ENCODE data around the gene TP73. TPM values are rescaled to one million over a fixed set of nuclear protein-coding genes. Genes with fewer than 3 reads are reported as not detected.

The TP73 gene
- total RNA-seq, 2 experiments from 2014 or later = not detected

- TF ChIP-seq CTCF (IDR thresholded peaks at IDR 0.05) = no peak
- DNase-seq (no peak), ATAC-seq (ENCODE audit: poor library complexity) (no peak)
- no peaks in the 10 kb centered on the region for H3K36me3 ChIP-seq (ENCODE audit: insufficient read depth, low read length)
- no peaks in the 10 kb centered on the region for H3K4me1 ChIP-seq (ENCODE audit: insufficient read depth, low read length)
- ChIA-PET CTCF (no interaction called here), POLR2A (no interaction called here)
- no peak overlapping the region for H3K27ac ChIP-seq (ENCODE audit: low read depth in 1 of 2, low read length in 2 of 2)
- peaks cover 10 to 25% of the 10 kb centered on the region in 2 experiments for H3K27me3 ChIP-seq (ENCODE audit: control insufficient read depth in 1 of 2, insufficient read depth in 2 of 2, low read length in 2 of 2)
- Mint-ChIP-seq H3K27me3 (peaks cover 16% of the 10 kb centered on the region), H3K27ac (no peak overlapping the region), H3K4me1 (ENCODE audit: low read depth) (no peaks in the 10 kb centered on the region), H3K9me3 (no peaks in the 10 kb centered on the region), H3K36me3 (ENCODE audit: low read depth) (no peaks in the 10 kb centered on the region), H3K4me3 (no peak overlapping the region)
- H3K4me3 ChIP-seq (ENCODE audit: low read length) = no peak overlapping the region
- intact Hi-C loops (cut with DNase I, micrococcal nuclease) = no loop called here
- H3K9me3 ChIP-seq (ENCODE audit: control insufficient read depth in 1 of 2, insufficient read depth in 1 of 2, low read length in 2 of 2) = no peaks in the 10 kb centered on the region
These were observed 59.1 kb downstream of the TP73 start for GRCh38 chr1:3711381-3711779.

GRCh38 chr1:3711780-3712451 is 59.6 kb downstream of the TP73 start:
- Histone ChIP-seq H3K27ac (ENCODE audit: low read depth in 1 of 2, low read length in 2 of 2) (no peak overlapping the region), H3K27me3 (ENCODE audit: control insufficient read depth in 1 of 2, insufficient read depth in 2 of 2, low read length in 2 of 2) (peaks cover 10 to 25% of the 10 kb centered on the region in 2 experiments), H3K4me3 (ENCODE audit: low read length) (no peak overlapping the region), H3K36me3 (ENCODE audit: insufficient read depth, low read length) (no peaks in the 10 kb centered on the region), H3K9me3 (ENCODE audit: control insufficient read depth in 1 of 2, insufficient read depth in 1 of 2, low read length in 2 of 2) (no peaks in the 10 kb centered on the region), H3K4me1 (ENCODE audit: insufficient read depth, low read length) (no peaks in the 10 kb centered on the region)
- H3K36me3 Mint-ChIP-seq (ENCODE audit: low read depth) = no peaks in the 10 kb centered on the region
- no peak for TF ChIP-seq CTCF (IDR thresholded peaks at IDR 0.05)
- H3K4me3 Mint-ChIP-seq = no peak overlapping the region
- no peaks in the 10 kb centered on the region for H3K4me1 Mint-ChIP-seq (ENCODE audit: low read depth)
- CTCF ChIA-PET = no interaction called here
- intact Hi-C loops (cut with DNase I, micrococcal nuclease) = no loop called here
- POLR2A ChIA-PET = no interaction called here
- peaks cover 16% of the 10 kb centered on the region for H3K27me3 Mint-ChIP-seq
- no peak overlapping the region for H3K27ac Mint-ChIP-seq
- ATAC-seq (ENCODE audit: poor library complexity) (no peak), DNase-seq (no peak)
- H3K9me3 Mint-ChIP-seq = no peaks in the 10 kb centered on the region

GRCh38 chr1:3712573-3713535 is 60.5 kb downstream of the TP73 start:
- POLR2A ChIA-PET = no interaction called here
- TF ChIP-seq CTCF (IDR thresholded peaks at IDR 0.05) = no peak
- Mint-ChIP-seq H3K36me3 (ENCODE audit: low read depth) (no peaks in the 10 kb centered on the region), H3K27ac (no peak overlapping the region), H3K27me3 (peaks cover 10% of the 10 kb centered on the region), H3K4me1 (ENCODE audit: low read depth) (no peaks in the 10 kb centered on the region), H3K4me3 (no peak overlapping the region), H3K9me3 (no peaks in the 10 kb centered on the region)
- no peaks in the 10 kb centered on the region for H3K9me3 ChIP-seq (ENCODE audit: control insufficient read depth in 1 of 2, insufficient read depth in 1 of 2, low read length in 2 of 2)
- peaks cover under 1% of the 10 kb centered on the region for H3K4me1 ChIP-seq (ENCODE audit: insufficient read depth, low read length)
- intact Hi-C loops (cut with DNase I, micrococcal nuclease) = no loop called here
- H3K27me3 ChIP-seq (ENCODE audit: control insufficient read depth in 1 of 2, insufficient read depth in 2 of 2, low read length in 2 of 2) = peaks cover 7 to 19% of the 10 kb centered on the region in 2 experiments
- CTCF ChIA-PET = no interaction called here
- H3K4me3 ChIP-seq (ENCODE audit: low read length) = no peak overlapping the region
- no peak for ATAC-seq (ENCODE audit: poor library complexity)
- no peak overlapping the region for H3K27ac ChIP-seq (ENCODE audit: low read depth in 1 of 2, low read length in 2 of 2)
- H3K36me3 ChIP-seq (ENCODE audit: insufficient read depth, low read length) = no peaks in the 10 kb centered on the region
- DNase-seq = no peak
